Effector memory CD4-positive, alpha-beta T cell (primary cell): ENCODE results near the gene HYDIN.
"Not testable (repeated sequence)": the region's sequence is repeated elsewhere in the genome, so short reads cannot be mapped to it uniquely, and the experiment has no call there.

Experiments
- DNase-seq, 3 donors: peaks; one replicate each; pipeline ENCODE4 v3.0.0-alpha.2; 2020
- H3K27ac ChIP-seq: 2 replicates; pipeline ENCODE4 v1.7.0; 2013; ENCODE audit warnings: mild to moderate bottlenecking, low read length, moderate library complexity; ENCODE audit not compliant: insufficient read depth, poor library complexity, severe bottlenecking
- H3K27me3 ChIP-seq: replicated peaks from 2 replicates; pipeline ENCODE4 v1.7.0; 2013; ENCODE audit warnings: mild to moderate bottlenecking, low read length; ENCODE audit not compliant: insufficient read depth, control insufficient read depth, poor library complexity, severe bottlenecking
- H3K36me3 ChIP-seq: 2 replicates; pipeline ENCODE4 v1.7.0; 2013; ENCODE audit warnings: mild to moderate bottlenecking, low read length, moderate library complexity; ENCODE audit not compliant: control insufficient read depth, insufficient read depth
- H3K4me1 ChIP-seq: 2 replicates; pipeline ENCODE4 v1.7.0; 2013; ENCODE audit warnings: low read length, mild to moderate bottlenecking; ENCODE audit not compliant: control insufficient read depth, insufficient read depth, poor library complexity, severe bottlenecking
- H3K4me3 ChIP-seq: 2 replicates; pipeline ENCODE4 v1.7.0; 2013; ENCODE audit warnings: low read length, low read depth, mild to moderate bottlenecking; ENCODE audit not compliant: insufficient read depth, poor library complexity, severe bottlenecking
- H3K9me3 ChIP-seq: 2 replicates; pipeline ENCODE4 v1.7.0; 2013; ENCODE audit warnings: mild to moderate bottlenecking, low read length, moderate library complexity; ENCODE audit not compliant: control insufficient read depth

Gene HYDIN

DNA sequence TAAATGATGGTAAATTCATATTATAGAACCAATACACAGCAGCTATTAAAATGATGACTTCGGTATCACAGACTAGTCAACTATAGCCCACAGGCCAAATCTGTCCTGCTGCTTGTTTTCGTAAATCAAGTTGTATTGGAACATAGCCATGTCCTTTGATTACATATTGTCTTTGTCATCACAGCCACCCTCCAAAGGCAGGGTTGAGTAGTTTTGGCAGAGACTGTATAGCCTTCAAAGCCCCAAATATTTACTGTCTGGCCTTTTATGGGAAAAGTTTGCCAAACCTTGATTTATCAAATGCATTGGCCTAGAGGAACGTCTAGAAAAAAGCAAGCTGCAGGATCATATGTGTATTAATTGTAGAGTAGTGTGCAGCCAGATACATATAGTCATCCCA lies 270.4 kb downstream of the HYDIN start:
- not testable (repeated sequence) for H3K27me3 ChIP-seq, DNase-seq, H3K27ac ChIP-seq, H3K9me3 ChIP-seq, H3K36me3 ChIP-seq, H3K4me1 ChIP-seq, H3K4me3 ChIP-seq

GRCh38 chr16:70954922-70955321 lies 275.6 kb downstream of the HYDIN start:
- not testable (repeated sequence) for H3K4me3 ChIP-seq, DNase-seq, H3K36me3 ChIP-seq, H3K27me3 ChIP-seq, H3K4me1 ChIP-seq, H3K27ac ChIP-seq, H3K9me3 ChIP-seq

DNA sequence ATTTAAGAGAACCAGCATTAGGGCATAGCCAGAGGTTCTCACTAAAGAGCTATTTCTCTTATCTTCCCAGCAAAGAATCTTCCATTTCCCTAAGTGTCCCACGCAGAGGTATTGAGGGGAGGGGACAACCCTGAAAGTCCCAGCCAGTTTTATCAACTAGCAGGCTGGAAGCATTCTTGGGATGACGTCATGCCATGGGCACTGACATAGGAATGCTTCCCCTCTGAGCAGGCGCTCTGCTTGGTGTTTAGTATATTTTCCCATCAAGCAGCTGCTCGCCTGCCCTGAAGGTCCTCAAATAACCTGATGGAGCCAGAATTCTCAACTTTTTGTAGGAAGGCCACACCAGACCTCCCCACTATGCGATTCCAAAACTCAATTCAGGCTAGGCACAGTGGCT lies 276.7 kb downstream of the HYDIN start:
- not testable (repeated sequence) for H3K36me3 ChIP-seq, H3K4me1 ChIP-seq, H3K4me3 ChIP-seq, H3K27ac ChIP-seq, H3K27me3 ChIP-seq, H3K9me3 ChIP-seq, DNase-seq

- not testable (repeated sequence) for H3K36me3 ChIP-seq, DNase-seq, H3K4me1 ChIP-seq, H3K9me3 ChIP-seq, H3K27me3 ChIP-seq, H3K4me3 ChIP-seq, H3K27ac ChIP-seq
Measured at GRCh38 chr16:70943551-70943950, 287.0 kb downstream of the HYDIN start.

DNA sequence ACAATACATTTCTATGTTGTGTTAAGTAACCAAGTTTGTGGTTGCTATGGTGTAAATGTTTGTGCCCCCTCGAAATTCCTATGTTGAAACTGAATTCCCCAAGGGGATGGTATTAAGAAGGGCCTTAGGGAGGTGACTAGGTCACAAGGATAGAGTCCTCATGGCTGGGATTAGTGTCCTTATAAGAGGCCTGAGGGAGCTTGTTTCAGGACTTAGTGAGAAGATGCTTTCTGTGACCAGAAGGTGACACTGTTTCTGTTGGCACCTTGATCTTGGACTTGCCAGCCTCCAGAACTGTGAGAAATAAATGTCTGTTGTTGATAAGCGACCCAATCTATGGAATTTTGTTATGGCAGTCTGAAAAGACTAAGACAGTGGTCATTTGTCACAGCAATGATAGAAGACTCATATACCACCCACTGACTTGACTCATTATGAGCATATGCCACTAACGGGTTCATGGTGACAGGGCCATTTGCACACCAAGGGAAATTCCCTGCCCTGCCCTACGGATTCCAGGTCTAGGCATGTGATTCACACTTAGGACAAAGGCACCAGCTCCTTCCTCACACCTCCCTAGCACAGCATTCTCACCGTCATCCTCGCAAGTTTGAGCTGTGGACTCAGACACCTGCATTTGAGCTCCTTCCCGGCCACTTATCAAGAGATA lies 290.7 kb downstream of the HYDIN start:
- not testable (repeated sequence) for H3K27me3 ChIP-seq, DNase-seq, H3K4me1 ChIP-seq, H3K27ac ChIP-seq, H3K4me3 ChIP-seq, H3K9me3 ChIP-seq, H3K36me3 ChIP-seq

DNA sequence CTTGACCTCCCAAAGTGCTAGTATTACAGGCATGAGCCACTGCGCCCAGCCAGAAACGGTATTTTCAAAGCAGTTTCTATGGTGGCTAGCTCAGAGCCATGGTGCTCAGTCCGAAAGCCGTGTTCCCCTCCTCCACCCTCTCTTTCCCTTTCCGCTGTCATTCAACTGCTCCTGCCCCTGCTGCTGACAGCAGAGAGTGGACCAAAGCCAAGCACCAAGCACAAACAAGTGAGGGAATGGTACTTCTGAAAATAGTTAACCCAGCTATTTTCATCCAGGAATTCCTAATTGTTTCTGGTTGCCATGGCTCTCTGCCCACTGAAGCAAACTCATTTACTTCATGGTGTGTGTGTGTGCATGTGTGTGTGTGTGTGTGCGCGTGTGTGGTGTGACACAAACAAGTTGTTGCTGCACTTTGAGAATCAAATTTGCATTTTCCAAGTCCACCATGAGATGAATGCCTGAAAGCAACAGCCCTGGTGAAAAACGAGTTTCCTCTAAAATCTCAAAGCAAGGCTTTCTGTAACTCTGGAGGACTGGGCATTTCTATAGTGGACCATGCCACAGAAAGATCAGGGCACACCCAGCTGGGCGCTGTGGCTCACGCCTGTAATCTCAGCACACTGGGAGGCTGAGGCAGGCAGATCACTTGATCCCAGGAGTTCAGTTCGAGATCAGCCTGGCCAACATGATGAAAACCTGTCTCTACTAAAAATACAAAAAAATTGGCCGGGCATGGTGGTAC lies 293.6 kb downstream of the HYDIN start:
- not testable (repeated sequence) for H3K4me1 ChIP-seq, H3K36me3 ChIP-seq, H3K4me3 ChIP-seq, H3K27me3 ChIP-seq, H3K27ac ChIP-seq, H3K9me3 ChIP-seq, DNase-seq

GRCh38 chr16:70935325-70935724 lies 295.2 kb downstream of the HYDIN start:
- not testable (repeated sequence) for DNase-seq, H3K36me3 ChIP-seq, H3K9me3 ChIP-seq, H3K4me1 ChIP-seq, H3K27me3 ChIP-seq, H3K4me3 ChIP-seq, H3K27ac ChIP-seq

- not testable (repeated sequence) for DNase-seq, H3K27me3 ChIP-seq, H3K4me3 ChIP-seq, H3K36me3 ChIP-seq, H3K4me1 ChIP-seq, H3K9me3 ChIP-seq, H3K27ac ChIP-seq
Measured at GRCh38 chr16:70933746-70934145, 296.8 kb downstream of the HYDIN start.

- not testable (repeated sequence) for H3K4me1 ChIP-seq, H3K36me3 ChIP-seq, DNase-seq, H3K9me3 ChIP-seq, H3K4me3 ChIP-seq, H3K27ac ChIP-seq, H3K27me3 ChIP-seq
Measured at GRCh38 chr16:70930757-70931156, 299.8 kb downstream of the HYDIN start.

- H3K36me3 ChIP-seq, H3K4me3 ChIP-seq, H3K4me1 ChIP-seq, H3K27ac ChIP-seq, H3K9me3 ChIP-seq, H3K27me3 ChIP-seq, DNase-seq: not testable (repeated sequence)
Measured at GRCh38 chr16:70922164-70922563, 308.4 kb downstream of the HYDIN start.
